Activated T-helper 2 cell treated with anti-CD3 and anti-CD28 coated beads, Interferon-gamma antibody, Interleukin-2, Interleukin-4, amounts not matched to agents 10 μg/mL and 5 μg/mL and 100 μg/mL, durations not matched to agents 14 hours and 24 hours and 36 hours (primary cell): ENCODE results near the gene KLHL22. TPM values are rescaled to one million over a fixed set of nuclear protein-coding genes. Genes with fewer than 3 reads are reported as not detected.
"Not testable (repeated sequence)": the region's sequence is repeated elsewhere in the genome, so short reads cannot be mapped to it uniquely, and the experiment has no call there.

Source experiments
- DNase-seq: peaks from one replicate; pipeline ENCODE4 v3.0.0; 2021; ENCODE audit warnings: low spot score
- H3K27ac Mint-ChIP-seq: one replicate; pipeline ENCODE4 v1.8.0; 2021; ENCODE audit warnings: mixed read lengths
- H3K27me3 Mint-ChIP-seq: one replicate; pipeline ENCODE4 v1.8.0; 2021; ENCODE audit warnings: low read depth, mixed read lengths
- H3K36me3 Mint-ChIP-seq: one replicate; pipeline ENCODE4 v1.8.0; 2021; ENCODE audit warnings: low read depth, mixed read lengths
- H3K4me1 Mint-ChIP-seq: one replicate; pipeline ENCODE4 v1.8.0; 2021; ENCODE audit warnings: low read depth, mixed read lengths
- H3K4me3 Mint-ChIP-seq: one replicate; pipeline ENCODE4 v1.8.0; 2021; ENCODE audit warnings: low read depth, mild to moderate bottlenecking, moderate library complexity, mixed read lengths
- H3K9me3 Mint-ChIP-seq: one replicate; pipeline ENCODE4 v1.8.0; 2021; ENCODE audit warnings: mixed read lengths
- intact Hi-C: fragments of 100-400 bp; cut with micrococcal nuclease; formaldehyde crosslinking; loops from one replicate; pipeline ENCODE4 v1.15.1; 2023
- total RNA-seq: library from RNA; stranded (reverse); gene quantifications from 2 replicates; pipeline ENCODE4 v1.2.3, GENCODE V29; 2022

The KLHL22 gene
- total RNA-seq, 1 donor from 2014 or later = 38.0 TPM

- peak overlapping the region; percentile 35 for H3K27ac Mint-ChIP-seq
- H3K4me3 Mint-ChIP-seq = no peak overlapping the region
- no peaks in the 10 kb centered on the region for H3K9me3 Mint-ChIP-seq
- no peaks in the 10 kb centered on the region for H3K27me3 Mint-ChIP-seq
- DNase-seq = no peak
- H3K36me3 Mint-ChIP-seq = peaks cover 51% of the 10 kb centered on the region
- intact Hi-C loops = no loop called here
- peaks cover 22% of the 10 kb centered on the region for H3K4me1 Mint-ChIP-seq
Observed at GRCh38 chr22:20486229-20486628, 9.4 kb downstream of the KLHL22 start.

GRCh38 chr22:20484948-20485683 is 10.5 kb downstream of the KLHL22 start:
- H3K4me3 Mint-ChIP-seq = no peak overlapping the region
- H3K36me3 Mint-ChIP-seq = peaks cover 54% of the 10 kb centered on the region
- H3K9me3 Mint-ChIP-seq = peaks cover under 1% of the 10 kb centered on the region
- intact Hi-C loops = no loop called here
- no peak overlapping the region for H3K27ac Mint-ChIP-seq
- no peak for DNase-seq
- peaks cover 18% of the 10 kb centered on the region for H3K4me1 Mint-ChIP-seq
- H3K27me3 Mint-ChIP-seq = no peaks in the 10 kb centered on the region

- intact Hi-C loops = no loop called here
- no peaks in the 10 kb centered on the region for H3K27me3 Mint-ChIP-seq
- DNase-seq = no peak
- H3K36me3 Mint-ChIP-seq = peaks cover 50% of the 10 kb centered on the region
- H3K27ac Mint-ChIP-seq = no peak overlapping the region
- no peak overlapping the region for H3K4me3 Mint-ChIP-seq
- peaks cover 7% of the 10 kb centered on the region for H3K9me3 Mint-ChIP-seq
- H3K4me1 Mint-ChIP-seq = peaks cover 20% of the 10 kb centered on the region
Observed at GRCh38 chr22:20483771-20484170, 11.8 kb downstream of the KLHL22 start.

GRCh38 chr22:20483143-20483506 is 12.5 kb downstream of the KLHL22 start:
- intact Hi-C loops = not testable (repeated sequence)

GRCh38 chr22:20479612-20480196 is 15.9 kb downstream of the KLHL22 start:
- Mint-ChIP-seq H3K27me3 (no peaks in the 10 kb centered on the region), H3K9me3 (peaks cover 7% of the 10 kb centered on the region), H3K4me1 (peaks cover 32% of the 10 kb centered on the region), H3K4me3 (no peak overlapping the region), H3K27ac (peak overlapping the region; percentile 21), H3K36me3 (peaks cover 36% of the 10 kb centered on the region)
- DNase-seq = no peak
- intact Hi-C loops = no loop called here

More at GRCh38 chr22:20483143-20483506, 12.5 kb downstream of the KLHL22 start:
- H3K9me3 Mint-ChIP-seq, H3K4me3 Mint-ChIP-seq, H3K27ac Mint-ChIP-seq, H3K27me3 Mint-ChIP-seq, DNase-seq: not testable (repeated sequence)
- Mint-ChIP-seq H3K4me1 (peaks cover 16% of the 10 kb centered on the region), H3K36me3 (peaks cover 44% of the 10 kb centered on the region)

- H3K4me1 Mint-ChIP-seq = peaks cover 37% of the 10 kb centered on the region
- not testable (repeated sequence) for H3K9me3 Mint-ChIP-seq
Observed at GRCh38 chr22:20478059-20478458, 17.5 kb downstream of the KLHL22 start.

GRCh38 chr22:20475569-20475968 is 20.0 kb downstream of the KLHL22 start:
- Mint-ChIP-seq H3K4me3 (peak overlapping the region; percentile 44), H3K36me3 (peaks cover 42% of the 10 kb centered on the region), H3K4me1 (peaks cover 41% of the 10 kb centered on the region), H3K27ac (peak overlapping the region; percentile 88)
- DNase-seq, H3K9me3 Mint-ChIP-seq, H3K27me3 Mint-ChIP-seq: not testable (repeated sequence)
- intact Hi-C loops = loop anchor here (1.0 kb wide), 1 partner anchor 19 kb away; no protein-coding TSS in a partner anchor

More at GRCh38 chr22:20478059-20478458, 17.5 kb downstream of the KLHL22 start:
- H3K27me3 Mint-ChIP-seq, H3K4me3 Mint-ChIP-seq, DNase-seq, intact Hi-C loops: not testable (repeated sequence)
- Mint-ChIP-seq H3K36me3 (peaks cover 31% of the 10 kb centered on the region), H3K27ac (peak overlapping the region; percentile 34)

GRCh38 chr22:20475115-20475436 is 20.5 kb downstream of the KLHL22 start:
- H3K9me3 Mint-ChIP-seq = peaks cover 6% of the 10 kb centered on the region
- H3K4me3 Mint-ChIP-seq = peak overlapping the region; percentile 44
- peak overlapping the region; percentile 88 for H3K27ac Mint-ChIP-seq
- peaks cover 37% of the 10 kb centered on the region for H3K4me1 Mint-ChIP-seq
- intact Hi-C loops = loop anchor here (1.0 kb wide), 1 partner anchor 19 kb away; no protein-coding TSS in a partner anchor
- H3K27me3 Mint-ChIP-seq = no peaks in the 10 kb centered on the region
- no peak for DNase-seq
- peaks cover 40% of the 10 kb centered on the region for H3K36me3 Mint-ChIP-seq

- peaks cover 35% of the 10 kb centered on the region for H3K4me1 Mint-ChIP-seq
- H3K27me3 Mint-ChIP-seq = no peaks in the 10 kb centered on the region
- no peaks in the 10 kb centered on the region for H3K9me3 Mint-ChIP-seq
- intact Hi-C loops = no loop called here
- DNase-seq = no peak
- H3K36me3 Mint-ChIP-seq = peaks cover 47% of the 10 kb centered on the region
- H3K27ac Mint-ChIP-seq = peak overlapping the region; percentile 75
- no peak overlapping the region for H3K4me3 Mint-ChIP-seq
Observed at GRCh38 chr22:20472629-20473442, 22.8 kb downstream of the KLHL22 start.

- DNase-seq = no peak
- no peak overlapping the region for H3K4me3 Mint-ChIP-seq
- peak overlapping the region; percentile 18 for H3K27ac Mint-ChIP-seq
- H3K4me1 Mint-ChIP-seq = peaks cover 31% of the 10 kb centered on the region
- H3K27me3 Mint-ChIP-seq = no peaks in the 10 kb centered on the region
- H3K36me3 Mint-ChIP-seq = peaks cover 47% of the 10 kb centered on the region
- intact Hi-C loops = no loop called here
- no peaks in the 10 kb centered on the region for H3K9me3 Mint-ChIP-seq
Observed at GRCh38 chr22:20471126-20471833, 24.3 kb downstream of the KLHL22 start.

GRCh38 chr22:20470525-20470924 is 25.1 kb downstream of the KLHL22 start:
- H3K36me3 Mint-ChIP-seq = peaks cover 50% of the 10 kb centered on the region
- intact Hi-C loops, H3K9me3 Mint-ChIP-seq, H3K4me3 Mint-ChIP-seq, H3K27me3 Mint-ChIP-seq, DNase-seq, H3K27ac Mint-ChIP-seq: not testable (repeated sequence)
- peaks cover 28% of the 10 kb centered on the region for H3K4me1 Mint-ChIP-seq

GRCh38 chr22:20469110-20469868 is 26.3 kb downstream of the KLHL22 start:
- H3K4me3 Mint-ChIP-seq = no peak overlapping the region
- peaks cover 62% of the 10 kb centered on the region for H3K36me3 Mint-ChIP-seq
- H3K4me1 Mint-ChIP-seq = peaks cover 30% of the 10 kb centered on the region
- DNase-seq = no peak
- H3K27me3 Mint-ChIP-seq = no peaks in the 10 kb centered on the region
- peak overlapping the region; percentile 47 for H3K27ac Mint-ChIP-seq
- no peaks in the 10 kb centered on the region for H3K9me3 Mint-ChIP-seq
- intact Hi-C loops = no loop called here
